ENCODE data around the gene RPL9.

Gene RPL9

DNA sequence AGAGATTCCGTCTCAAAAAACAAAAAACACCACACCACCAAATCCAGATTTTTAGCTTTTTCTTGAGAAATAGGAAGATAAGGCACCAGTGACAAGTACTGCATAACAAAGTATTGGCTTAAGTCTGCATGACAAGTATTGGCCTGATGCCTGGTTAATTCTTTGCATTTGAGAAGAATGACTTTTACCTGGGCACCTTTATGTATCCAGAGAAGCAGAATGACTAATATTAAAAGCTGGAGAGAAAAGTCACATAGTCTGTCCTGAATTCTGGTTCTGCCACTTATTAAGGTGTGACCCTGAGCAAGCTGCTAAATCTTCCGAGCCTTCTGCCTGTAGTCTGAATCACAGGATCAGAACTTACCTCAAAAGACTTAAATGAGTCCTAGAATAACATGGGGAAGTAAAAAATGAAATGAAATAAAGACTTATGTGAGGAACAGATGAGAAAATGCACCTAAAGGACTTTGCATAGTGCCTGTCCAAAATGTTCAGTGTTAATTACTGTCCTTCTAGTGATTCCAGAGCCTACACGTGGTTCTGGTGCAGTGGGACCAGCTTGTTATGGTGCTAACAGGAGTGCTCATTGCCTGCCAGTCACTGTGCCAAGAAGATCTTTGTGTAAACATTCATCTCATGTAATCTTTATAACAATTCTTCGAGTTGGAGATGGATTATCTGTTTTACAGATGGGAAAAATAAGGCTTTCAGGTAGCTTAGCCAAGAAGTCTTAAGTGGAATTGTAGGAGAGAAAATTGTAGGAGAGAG, 36.9 kb upstream of the RPL9 start:
- TF ChIP-seq, protein P1, sequence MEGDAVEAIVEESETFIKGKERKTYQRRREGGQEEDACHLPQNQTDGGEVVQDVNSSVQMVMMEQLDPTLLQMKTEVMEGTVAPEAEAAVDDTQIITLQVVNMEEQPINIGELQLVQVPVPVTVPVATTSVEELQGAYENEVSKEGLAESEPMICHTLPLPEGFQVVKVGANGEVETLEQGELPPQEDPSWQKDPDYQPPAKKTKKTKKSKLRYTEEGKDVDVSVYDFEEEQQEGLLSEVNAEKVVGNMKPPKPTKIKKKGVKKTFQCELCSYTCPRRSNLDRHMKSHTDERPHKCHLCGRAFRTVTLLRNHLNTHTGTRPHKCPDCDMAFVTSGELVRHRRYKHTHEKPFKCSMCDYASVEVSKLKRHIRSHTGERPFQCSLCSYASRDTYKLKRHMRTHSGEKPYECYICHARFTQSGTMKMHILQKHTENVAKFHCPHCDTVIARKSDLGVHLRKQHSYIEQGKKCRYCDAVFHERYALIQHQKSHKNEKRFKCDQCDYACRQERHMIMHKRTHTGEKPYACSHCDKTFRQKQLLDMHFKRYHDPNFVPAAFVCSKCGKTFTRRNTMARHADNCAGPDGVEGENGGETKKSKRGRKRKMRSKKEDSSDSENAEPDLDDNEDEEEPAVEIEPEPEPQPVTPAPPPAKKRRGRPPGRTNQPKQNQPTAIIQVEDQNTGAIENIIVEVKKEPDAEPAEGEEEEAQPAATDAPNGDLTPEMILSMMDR (IDR thresholded peaks at IDR 0.05; ENCODE audit: low read depth, low read length, missing control alignments), result no peak
- no peak for DNase-seq (ENCODE audit: low read depth)
- H3K4me3 ChIP-seq (ENCODE audit: low read depth, low read length), result no peak overlapping the region

GRCh38 chr4:39494354-39494753, 35.6 kb upstream of the RPL9 start:
- no peak overlapping the region for H3K4me3 ChIP-seq (ENCODE audit: low read depth, low read length)
- TF ChIP-seq, protein P1 (IDR thresholded peaks at IDR 0.05; ENCODE audit: low read depth, low read length, missing control alignments), result no peak
- DNase-seq (ENCODE audit: low read depth), result no peak

- TF ChIP-seq, protein P1 (IDR thresholded peaks at IDR 0.05; ENCODE audit: low read depth, low read length, missing control alignments), result no peak
- no peak overlapping the region for H3K4me3 ChIP-seq (ENCODE audit: low read depth, low read length)
- no peak for DNase-seq (ENCODE audit: low read depth)
Measured at GRCh38 chr4:39490322-39490721, 31.6 kb upstream of the RPL9 start.

DNA sequence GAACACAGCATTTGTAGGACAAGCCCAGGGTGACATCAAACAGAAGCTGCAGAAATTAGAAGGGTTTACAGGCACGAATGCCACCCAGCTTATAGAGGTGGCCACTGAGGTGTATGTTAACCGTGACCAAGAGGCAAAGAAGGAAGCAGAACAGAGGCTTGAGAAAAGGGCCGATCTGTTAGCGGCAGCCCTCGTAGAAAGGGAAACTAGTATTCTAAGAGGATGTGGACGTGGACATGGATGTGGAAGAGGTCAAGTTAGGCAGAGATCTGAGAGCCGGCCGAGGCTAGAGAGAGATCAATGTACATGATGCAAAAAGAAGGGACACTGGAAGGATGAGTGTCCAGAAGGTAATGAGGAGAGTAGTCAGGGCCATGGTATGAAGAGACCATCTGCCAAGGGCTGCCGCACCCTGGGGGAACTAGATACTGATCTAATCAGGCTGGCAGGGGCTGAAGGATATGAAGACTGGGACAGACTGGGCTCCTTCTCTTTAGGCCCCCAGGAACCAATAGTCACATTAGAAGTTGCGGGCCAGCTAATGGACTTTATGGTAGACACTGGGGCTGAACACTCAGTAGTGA, 27.6 kb upstream of the RPL9 start:
- DNase-seq (ENCODE audit: low read depth), result no peak
- TF ChIP-seq, protein P1 (IDR thresholded peaks at IDR 0.05; ENCODE audit: low read depth, low read length, missing control alignments), result no peak
- H3K4me3 ChIP-seq (ENCODE audit: low read depth, low read length), result no peak overlapping the region

DNA sequence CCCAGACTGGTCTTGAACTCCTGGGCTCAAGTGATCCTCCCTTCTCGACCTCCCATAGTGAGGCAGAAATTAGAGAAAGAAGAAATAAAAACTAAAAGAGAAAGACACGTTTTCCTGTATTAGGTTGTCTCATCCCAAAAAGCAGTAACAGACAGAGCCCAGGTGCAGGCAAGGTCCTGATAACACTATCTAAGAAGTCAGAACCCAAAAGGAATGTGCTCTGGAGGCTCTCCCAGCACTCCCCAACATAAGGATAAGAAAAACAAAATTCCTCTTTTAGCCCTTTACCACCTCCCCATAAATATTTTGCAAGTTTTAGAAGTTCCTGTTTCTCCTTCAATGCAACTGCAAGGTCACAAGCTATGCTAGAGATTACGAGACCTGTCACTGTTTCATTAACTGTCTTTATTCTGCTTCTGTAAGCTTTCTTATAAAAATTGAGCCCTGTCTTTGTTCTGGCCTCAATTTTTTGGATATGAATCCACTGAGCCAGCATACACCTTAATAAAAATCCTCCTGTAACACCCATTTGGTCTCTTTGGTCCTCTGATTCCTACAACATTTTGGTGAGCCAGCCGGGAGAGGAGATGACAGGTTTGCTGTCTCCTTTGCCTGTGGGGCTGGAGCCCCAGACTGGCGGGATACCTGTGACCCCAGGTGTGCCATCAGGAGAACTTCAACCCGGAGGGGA, 26.0 kb upstream of the RPL9 start:
- TF ChIP-seq, protein P1 (IDR thresholded peaks at IDR 0.05; ENCODE audit: low read depth, low read length, missing control alignments), result no peak
- H3K4me3 ChIP-seq (ENCODE audit: low read depth, low read length), result no peak overlapping the region
- no peak for DNase-seq (ENCODE audit: low read depth)

GRCh38 chr4:39480902-39481695, 22.4 kb upstream of the RPL9 start:
- no peak for DNase-seq (ENCODE audit: low read depth)
- TF ChIP-seq, protein P1 (IDR thresholded peaks at IDR 0.05; ENCODE audit: low read depth, low read length, missing control alignments), result no peak
- no peak overlapping the region for H3K4me3 ChIP-seq (ENCODE audit: low read depth, low read length)
